WERI-Rb-1 (cell line): Measurements from ENCODE around the gene INIP.

Experiments used
- DNase-seq: peaks from one replicate; pipeline ENCODE4 v3.0.0-alpha.2; 2020
- H3K27ac ChIP-seq: fragments of 250-450 bp; sonication (Bioruptor Pico); 2 replicates; pipeline ENCODE4 v1.5.1; 2020; ENCODE audit warnings: mild to moderate bottlenecking, moderate library complexity
- H3K27me3 ChIP-seq: fragments of 250-450 bp; sonication (Bioruptor Pico); 2 replicates; pipeline ENCODE4 v1.5.1; 2021; ENCODE audit warnings: mild to moderate bottlenecking, low read depth, moderate library complexity; ENCODE audit not compliant: insufficient read depth, severe bottlenecking
- H3K36me3 ChIP-seq: fragments of 250-450 bp; sonication (Bioruptor Pico); 2 replicates; pipeline ENCODE4 v1.5.1; 2020; ENCODE audit warnings: mild to moderate bottlenecking, moderate library complexity
- H3K4me3 ChIP-seq: 2 replicates; pipeline ENCODE4 v1.5.1; 2011; ENCODE audit warnings: low read depth, mild to moderate bottlenecking, control low read depth, low read length
- H3K9me3 ChIP-seq: fragments of 250-450 bp; sonication (Bioruptor Pico); 2 replicates; pipeline ENCODE4 v1.5.1; 2021; ENCODE audit warnings: mild to moderate bottlenecking, moderate library complexity; ENCODE audit not compliant: severe bottlenecking
- TF ChIP-seq, protein P1 (sequence below): IDR thresholded peaks from 2 replicates; pipeline ENCODE4 v1.5.1; 2011; ENCODE audit warnings: low read depth, mild to moderate bottlenecking, control low read depth, inconsistent platforms, low read length

The INIP gene

DNA sequence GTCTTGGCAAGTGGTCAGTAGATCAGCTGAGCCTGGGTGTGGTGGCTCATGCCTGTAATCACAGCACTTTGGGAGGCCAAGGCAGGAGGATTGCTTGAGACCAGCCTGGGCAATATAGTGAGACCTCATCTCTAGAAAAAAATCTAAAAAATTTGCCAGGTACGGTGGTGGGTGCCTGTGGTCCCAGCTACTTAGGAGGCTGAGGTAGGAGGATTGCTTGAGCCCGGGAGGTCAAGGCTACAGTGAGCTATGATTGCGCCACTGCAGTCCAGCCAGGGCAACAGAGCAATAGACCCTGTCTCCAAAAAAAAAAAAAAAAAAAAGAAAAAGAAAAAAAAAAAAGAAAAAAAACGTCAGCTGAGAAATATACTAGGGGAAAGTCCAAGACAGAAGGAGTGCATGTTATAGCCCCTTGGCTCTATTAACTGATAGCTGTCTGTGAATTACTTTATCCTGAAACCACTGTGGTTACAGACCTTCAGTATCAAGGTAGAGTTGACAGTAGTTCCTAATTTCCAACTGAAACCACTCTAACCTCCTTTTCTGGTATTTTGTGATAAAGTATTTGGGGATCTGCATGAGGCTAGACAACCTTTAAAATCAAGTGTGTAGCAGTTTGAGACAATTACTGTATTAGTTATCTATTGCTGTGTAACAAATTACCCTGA, 2.3 kb upstream of the INIP start:
- Histone ChIP-seq H3K4me3 (no peak overlapping the region), H3K36me3 (peaks cover 12% of the 10 kb centered on the region), H3K27me3 (no peaks in the 10 kb centered on the region), H3K9me3 (no peaks in the 10 kb centered on the region), H3K27ac (no peak overlapping the region)
- DNase-seq = no peak
- TF ChIP-seq, protein P1, sequence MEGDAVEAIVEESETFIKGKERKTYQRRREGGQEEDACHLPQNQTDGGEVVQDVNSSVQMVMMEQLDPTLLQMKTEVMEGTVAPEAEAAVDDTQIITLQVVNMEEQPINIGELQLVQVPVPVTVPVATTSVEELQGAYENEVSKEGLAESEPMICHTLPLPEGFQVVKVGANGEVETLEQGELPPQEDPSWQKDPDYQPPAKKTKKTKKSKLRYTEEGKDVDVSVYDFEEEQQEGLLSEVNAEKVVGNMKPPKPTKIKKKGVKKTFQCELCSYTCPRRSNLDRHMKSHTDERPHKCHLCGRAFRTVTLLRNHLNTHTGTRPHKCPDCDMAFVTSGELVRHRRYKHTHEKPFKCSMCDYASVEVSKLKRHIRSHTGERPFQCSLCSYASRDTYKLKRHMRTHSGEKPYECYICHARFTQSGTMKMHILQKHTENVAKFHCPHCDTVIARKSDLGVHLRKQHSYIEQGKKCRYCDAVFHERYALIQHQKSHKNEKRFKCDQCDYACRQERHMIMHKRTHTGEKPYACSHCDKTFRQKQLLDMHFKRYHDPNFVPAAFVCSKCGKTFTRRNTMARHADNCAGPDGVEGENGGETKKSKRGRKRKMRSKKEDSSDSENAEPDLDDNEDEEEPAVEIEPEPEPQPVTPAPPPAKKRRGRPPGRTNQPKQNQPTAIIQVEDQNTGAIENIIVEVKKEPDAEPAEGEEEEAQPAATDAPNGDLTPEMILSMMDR = no peak

DNA sequence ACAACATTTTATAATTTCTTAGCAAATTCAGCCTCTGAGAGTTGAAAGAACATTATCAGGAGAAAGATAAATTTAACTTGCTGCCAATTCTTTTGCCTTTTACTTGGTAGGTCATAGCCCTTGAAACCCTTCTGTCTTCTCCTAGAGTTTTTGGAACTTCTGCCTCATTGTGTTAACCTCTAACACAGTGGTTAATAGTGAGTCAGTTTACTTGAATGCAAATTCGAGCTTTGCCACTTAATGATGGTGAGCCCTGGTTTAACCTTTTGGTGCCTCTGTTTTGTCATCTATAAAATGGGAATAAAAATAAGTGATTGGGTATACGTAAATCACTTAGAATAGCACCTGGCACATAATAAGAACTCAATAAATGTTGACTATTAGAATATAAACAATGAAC, 1.8 kb upstream of the INIP start:
- no peaks in the 10 kb centered on the region for H3K9me3 ChIP-seq
- TF ChIP-seq, protein P1 = no peak
- peaks cover 18% of the 10 kb centered on the region for H3K36me3 ChIP-seq
- H3K27me3 ChIP-seq = no peaks in the 10 kb centered on the region
- DNase-seq = no peak
- no peak overlapping the region for H3K4me3 ChIP-seq
- H3K27ac ChIP-seq = no peak overlapping the region

DNA sequence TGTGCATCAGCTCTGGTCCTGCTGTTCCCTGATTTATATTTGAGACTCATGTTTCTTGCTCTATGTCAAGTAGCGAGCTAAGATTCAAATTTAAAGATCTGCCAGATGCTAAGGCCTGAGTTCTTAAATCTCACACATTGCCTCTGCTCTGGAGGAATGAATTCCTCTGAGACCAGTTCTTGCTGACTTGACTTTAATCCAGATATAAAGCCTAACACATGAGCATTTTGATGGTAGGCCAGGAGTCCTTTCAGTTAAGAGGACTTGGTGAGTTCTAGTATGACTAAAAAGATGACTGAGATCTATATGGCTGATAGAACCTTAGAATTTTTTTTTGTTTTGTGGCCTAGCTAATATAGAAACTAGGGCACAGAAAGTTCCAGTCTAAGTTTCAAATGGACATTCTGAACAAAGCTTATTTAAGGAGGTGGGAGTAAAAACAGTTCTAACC, 1.3 kb upstream of the INIP start:
- Histone ChIP-seq H3K27me3 (no peaks in the 10 kb centered on the region), H3K9me3 (no peaks in the 10 kb centered on the region), H3K36me3 (peaks cover 22% of the 10 kb centered on the region), H3K27ac (no peak overlapping the region), H3K4me3 (no peak overlapping the region)
- no peak for DNase-seq
- TF ChIP-seq, protein P1 = no peak

DNA sequence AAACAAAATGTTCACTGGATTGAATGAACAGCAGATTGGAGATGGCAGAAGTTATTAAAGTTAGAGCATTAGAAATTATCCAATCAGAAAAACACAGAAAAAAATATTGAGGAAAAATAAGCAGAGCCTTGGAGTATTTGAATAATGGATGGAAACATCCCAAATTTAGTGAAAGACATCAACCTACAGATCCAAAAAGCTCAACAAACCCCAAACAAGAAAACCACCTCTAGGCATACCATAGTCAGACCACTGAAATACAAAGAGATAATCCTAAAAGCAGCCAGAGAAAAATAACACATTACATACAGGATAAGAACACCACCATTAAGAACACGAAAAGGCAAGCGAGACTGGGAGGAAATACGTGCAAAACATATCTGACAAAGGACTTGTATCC, 5.2 kb downstream of the INIP start:
- Histone ChIP-seq H3K36me3 (peaks cover 26% of the 10 kb centered on the region), H3K27me3 (no peaks in the 10 kb centered on the region)

DNA sequence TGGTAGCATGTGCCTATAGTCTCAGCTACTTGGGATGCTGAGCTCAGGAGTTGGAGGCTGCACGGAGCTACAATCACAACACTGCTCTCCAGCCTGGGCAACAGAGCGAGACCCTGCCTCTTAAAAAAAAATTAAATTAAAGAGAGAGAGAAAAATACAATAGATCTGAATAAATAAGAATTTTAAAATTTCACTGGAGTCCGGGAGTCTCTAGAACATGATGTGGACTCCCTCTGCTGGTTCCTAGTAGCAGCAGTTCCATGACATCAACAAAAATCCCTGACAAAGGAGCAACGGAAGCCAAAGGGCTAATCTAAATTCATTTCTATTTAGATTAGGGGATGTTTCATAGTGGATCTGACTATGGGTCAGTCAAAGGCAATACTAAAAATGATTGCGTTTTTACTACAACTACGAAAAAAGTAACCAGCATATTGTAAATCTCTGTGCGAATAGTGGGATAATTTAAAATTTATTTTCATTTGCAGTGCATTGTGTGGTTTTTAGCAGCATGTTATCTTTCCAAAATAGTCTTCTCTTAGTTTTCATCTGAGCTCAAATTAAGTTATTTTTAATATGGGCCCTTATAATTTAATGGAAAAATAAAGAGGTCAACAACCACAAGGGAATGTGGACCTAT, 6.7 kb downstream of the INIP start:
- H3K4me3 ChIP-seq = no peak overlapping the region
- H3K27me3 ChIP-seq = no peaks in the 10 kb centered on the region
- H3K27ac ChIP-seq = no peak overlapping the region
- H3K9me3 ChIP-seq = no peaks in the 10 kb centered on the region
- TF ChIP-seq, protein P1 = peak; percentile 57
- DNase-seq = no peak
- peaks cover 22% of the 10 kb centered on the region for H3K36me3 ChIP-seq

More for the DNA sequence above, 5.2 kb downstream of the INIP start:
- no peak for DNase-seq
- no peaks in the 10 kb centered on the region for H3K9me3 ChIP-seq
- TF ChIP-seq, protein P1 = no peak
- H3K4me3 ChIP-seq = no peak overlapping the region
- H3K27ac ChIP-seq = no peak overlapping the region
